ENCODE data around the gene GINS2. TPM values are rescaled to one million over a fixed set of nuclear protein-coding genes. Genes with fewer than 3 reads are reported as not detected.

GINS2 gene
- total and polyA plus RNA-seq, 11 donors = 0.15 to 4.2 (median 0.53) TPM; not detected in 1

DNA sequence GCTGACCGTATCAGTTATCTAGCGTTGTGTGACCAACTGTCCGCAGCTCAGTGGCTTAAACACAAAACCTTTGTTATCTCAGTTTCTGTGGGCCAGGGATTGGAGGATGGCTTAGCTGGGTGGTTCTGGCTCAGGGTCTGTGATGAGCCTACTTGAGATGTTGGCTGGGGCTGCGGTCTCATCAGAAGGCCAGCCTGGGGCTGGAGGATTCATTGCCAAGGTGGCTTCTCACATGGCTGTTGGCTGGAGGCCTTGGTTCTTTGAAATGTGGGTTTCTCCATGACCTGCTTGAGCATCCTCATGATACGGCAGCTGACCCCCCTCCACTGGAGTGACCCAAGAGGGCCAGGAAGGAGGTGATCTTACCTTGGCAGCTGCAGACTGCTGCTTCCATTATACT is 58.9 kb downstream of the GINS2 start:
- Histone ChIP-seq H3K27me3 (no peaks in the 10 kb centered on the region), H3K4me3 (no peak overlapping the region), H3K9me3 (peaks cover 0 to 12% (median 1%) of the 10 kb centered on the region in 12 donors), H3K27ac (peak overlapping the region in 6 of 12 donors; percentile 8 to 95 (median 80)), H3K4me1 (peaks cover 5 to 91% (median 49%) of the 10 kb centered on the region in 12 donors), H3K36me3 (peaks cover 0 to 11% (median 0%) of the 10 kb centered on the region in 9 donors)
- DNase-seq (no peak), ATAC-seq (no peak)
- WGBS, 4 donors = 87 to 94% (median 91%) methylated on average over 5 of the region's 5 CpGs
- no peak for TF ChIP-seq POLR2A (IDR thresholded peaks at IDR 0.05)
- no peak for TF ChIP-seq CTCF (IDR thresholded peaks at IDR 0.05)
- intact Hi-C loops (cut with DNase I) = no loop called here

GRCh38 chr16:85629326-85629725 is 59.4 kb downstream of the GINS2 start:
- peak in 3 of 5 donors; percentile 52 to 64 (median 59) for DNase-seq
- intact Hi-C loops (cut with DNase I) = no loop called here
- H3K4me1 ChIP-seq = peaks cover 5 to 94% (median 49%) of the 10 kb centered on the region in 12 donors
- H3K36me3 ChIP-seq = peaks cover 0 to 6% (median 0%) of the 10 kb centered on the region in 9 donors
- H3K9me3 ChIP-seq = peaks cover 0 to 12% (median 1%) of the 10 kb centered on the region in 12 donors
- 61 to 88% (median 80%) methylated on average over 8 to 10 of the region's 10 CpGs for WGBS, 4 donors
- H3K27ac ChIP-seq = peak overlapping the region in 10 of 12 donors; percentile 63 to 97 (median 92)
- H3K27me3 ChIP-seq = no peaks in the 10 kb centered on the region
- ATAC-seq = peak; percentile 49 to 76 (median 66)
- no peak overlapping the region for H3K4me3 ChIP-seq
- TF ChIP-seq CTCF (IDR thresholded peaks at IDR 0.05) = no peak
- TF ChIP-seq POLR2A (IDR thresholded peaks at IDR 0.05) = no peak

DNA sequence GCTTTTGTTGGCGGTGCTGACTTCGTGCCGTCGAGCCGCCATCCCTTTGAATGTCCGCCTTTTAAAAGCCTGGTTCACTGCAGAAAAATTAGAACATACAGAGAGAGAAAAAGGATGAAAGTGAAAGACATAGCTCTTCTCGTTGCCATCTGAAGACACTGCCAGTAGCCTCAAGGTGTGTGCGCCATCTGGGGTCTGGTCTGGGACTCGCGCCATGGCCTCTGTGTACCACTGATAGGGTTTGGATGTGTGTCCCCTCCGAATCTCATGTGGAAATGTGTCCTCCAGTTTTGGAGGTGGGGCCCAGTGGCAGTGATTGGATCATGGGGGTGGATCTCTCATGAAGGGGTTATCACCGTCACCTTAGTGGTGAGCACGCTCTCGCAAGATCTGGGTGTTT is 60.1 kb downstream of the GINS2 start:
- DNase-seq = no peak
- Histone ChIP-seq H3K4me1 (peaks cover 5 to 96% (median 49%) of the 10 kb centered on the region in 12 donors), H3K36me3 (no peaks in the 10 kb centered on the region), H3K9me3 (peaks cover 0 to 12% (median 1%) of the 10 kb centered on the region in 12 donors), H3K4me3 (no peak overlapping the region), H3K27ac (peak overlapping the region; percentile 56 to 97 (median 90)), H3K27me3 (no peaks in the 10 kb centered on the region)
- no peak for ATAC-seq
- WGBS, 4 donors = 83 to 85% (median 83%) methylated on average over 14 of the region's 14 CpGs
- TF ChIP-seq POLR2A (IDR thresholded peaks at IDR 0.05) = no peak
- TF ChIP-seq CTCF (IDR thresholded peaks at IDR 0.05) = no peak
- intact Hi-C loops (cut with DNase I) = no loop called here

DNA sequence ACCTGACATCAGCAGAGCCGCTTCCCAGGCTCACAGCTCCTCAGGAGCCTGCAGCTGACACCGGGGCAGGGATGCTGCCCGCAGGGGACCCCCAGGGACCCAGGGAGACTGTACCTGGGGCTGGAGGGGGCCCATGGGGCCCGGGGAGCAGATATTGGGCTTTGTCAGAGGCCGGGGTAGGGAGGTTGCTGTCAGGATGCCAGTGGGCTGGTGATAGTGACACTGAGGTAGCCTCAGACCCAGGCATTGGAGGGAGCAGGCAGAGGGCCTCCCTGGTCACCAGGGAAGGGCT is 60.5 kb downstream of the GINS2 start:
- WGBS, 4 donors = 20 to 62% (median 36%) methylated on average over 3 to 5 of the region's 5 CpGs
- H3K27ac ChIP-seq = peak overlapping the region; percentile 56 to 97 (median 90)
- H3K9me3 ChIP-seq = peaks cover 0 to 12% (median 1%) of the 10 kb centered on the region in 12 donors
- H3K36me3 ChIP-seq = no peaks in the 10 kb centered on the region
- intact Hi-C loops (cut with DNase I) = no loop called here
- TF ChIP-seq POLR2A (IDR thresholded peaks at IDR 0.05) (peak in 1 of 2 donors; percentile 24), CTCF (IDR thresholded peaks at IDR 0.05) (no peak)
- DNase-seq = no peak
- ATAC-seq = peak in 1 of 4 donors; percentile 15
- peaks cover 5 to 96% (median 49%) of the 10 kb centered on the region in 12 donors for H3K4me1 ChIP-seq
- H3K27me3 ChIP-seq = no peaks in the 10 kb centered on the region
- peak overlapping the region in 2 of 12 donors; percentile 24 to 38 for H3K4me3 ChIP-seq
